Measurements from ENCODE around the gene MPZL2. TPM values are rescaled to one million over a fixed set of nuclear protein-coding genes. Genes with fewer than 3 reads are reported as not detected.

Gene MPZL2
- polyA plus RNA-seq, 1 donor from 2014 or later: not detected

DNA sequence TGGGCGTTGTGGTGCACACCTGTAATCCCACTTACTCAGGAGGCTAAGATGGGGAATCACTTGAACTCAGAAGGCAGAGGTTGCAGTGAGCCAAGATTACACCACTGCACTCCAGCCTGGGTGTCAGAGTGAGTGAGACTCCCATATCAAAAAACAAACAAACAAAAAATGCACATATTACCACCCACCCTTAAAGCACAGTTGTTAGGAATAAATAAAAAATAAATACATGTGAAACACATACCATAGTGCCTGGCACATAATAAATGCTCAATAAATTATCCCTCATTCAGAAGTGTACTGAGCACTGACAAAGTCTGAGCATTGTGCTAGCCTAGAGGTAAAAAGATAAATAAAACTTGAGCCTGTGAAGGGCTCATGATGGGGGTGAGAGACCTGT lies 30.2 kb downstream of the MPZL2 start:
- H3K4me3 ChIP-seq (ENCODE audit: low read length): no peak overlapping the region
- no peaks in the 10 kb centered on the region for H4K20me1 ChIP-seq (ENCODE audit: insufficient read depth)
- H3K27me3 ChIP-seq (ENCODE audit: insufficient read depth, low read depth, low read length): no peaks in the 10 kb centered on the region
- H3K36me3 ChIP-seq (ENCODE audit: insufficient read depth, low read length): no peaks in the 10 kb centered on the region
- no peaks in the 10 kb centered on the region for H3F3A ChIP-seq (ENCODE audit: insufficient read depth, low read length, poor library complexity, severe bottlenecking)
- no peaks in the 10 kb centered on the region for H3K9me2 ChIP-seq (ENCODE audit: insufficient read depth, low read length)
- no peak overlapping the region for H2AFZ ChIP-seq (ENCODE audit: low read depth, low read length)
- no peaks in the 10 kb centered on the region for H3K79me2 ChIP-seq (replicated peaks; ENCODE audit: insufficient read depth, low read length)
- TF ChIP-seq RAD21 (conservative IDR thresholded peaks at IDR 0.05): no peak
- TF ChIP-seq EZH2 (IDR thresholded peaks at IDR 0.05; ENCODE audit: borderline replicate concordance, insufficient read depth, low read length, poor library complexity, severe bottlenecking): no peak
- TF ChIP-seq POLR2AphosphoS5 (IDR thresholded peaks at IDR 0.05): no peak
- no peak for TF ChIP-seq SMC3 (conservative IDR thresholded peaks at IDR 0.05; ENCODE audit: poor library complexity)
- TF ChIP-seq TAF1 (IDR thresholded peaks at IDR 0.05; ENCODE audit: low read depth): no peak
- TF ChIP-seq MXI1 (conservative IDR thresholded peaks at IDR 0.05; ENCODE audit: poor library complexity, severe bottlenecking): no peak
- TF ChIP-seq EP300 (conservative IDR thresholded peaks at IDR 0.05; ENCODE audit: poor library complexity, severe bottlenecking): no peak
- TF ChIP-seq, protein P1, sequence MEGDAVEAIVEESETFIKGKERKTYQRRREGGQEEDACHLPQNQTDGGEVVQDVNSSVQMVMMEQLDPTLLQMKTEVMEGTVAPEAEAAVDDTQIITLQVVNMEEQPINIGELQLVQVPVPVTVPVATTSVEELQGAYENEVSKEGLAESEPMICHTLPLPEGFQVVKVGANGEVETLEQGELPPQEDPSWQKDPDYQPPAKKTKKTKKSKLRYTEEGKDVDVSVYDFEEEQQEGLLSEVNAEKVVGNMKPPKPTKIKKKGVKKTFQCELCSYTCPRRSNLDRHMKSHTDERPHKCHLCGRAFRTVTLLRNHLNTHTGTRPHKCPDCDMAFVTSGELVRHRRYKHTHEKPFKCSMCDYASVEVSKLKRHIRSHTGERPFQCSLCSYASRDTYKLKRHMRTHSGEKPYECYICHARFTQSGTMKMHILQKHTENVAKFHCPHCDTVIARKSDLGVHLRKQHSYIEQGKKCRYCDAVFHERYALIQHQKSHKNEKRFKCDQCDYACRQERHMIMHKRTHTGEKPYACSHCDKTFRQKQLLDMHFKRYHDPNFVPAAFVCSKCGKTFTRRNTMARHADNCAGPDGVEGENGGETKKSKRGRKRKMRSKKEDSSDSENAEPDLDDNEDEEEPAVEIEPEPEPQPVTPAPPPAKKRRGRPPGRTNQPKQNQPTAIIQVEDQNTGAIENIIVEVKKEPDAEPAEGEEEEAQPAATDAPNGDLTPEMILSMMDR (IDR thresholded peaks at IDR 0.05; ENCODE audit: poor library complexity, severe bottlenecking): no peak
- TF ChIP-seq, protein P2, sequence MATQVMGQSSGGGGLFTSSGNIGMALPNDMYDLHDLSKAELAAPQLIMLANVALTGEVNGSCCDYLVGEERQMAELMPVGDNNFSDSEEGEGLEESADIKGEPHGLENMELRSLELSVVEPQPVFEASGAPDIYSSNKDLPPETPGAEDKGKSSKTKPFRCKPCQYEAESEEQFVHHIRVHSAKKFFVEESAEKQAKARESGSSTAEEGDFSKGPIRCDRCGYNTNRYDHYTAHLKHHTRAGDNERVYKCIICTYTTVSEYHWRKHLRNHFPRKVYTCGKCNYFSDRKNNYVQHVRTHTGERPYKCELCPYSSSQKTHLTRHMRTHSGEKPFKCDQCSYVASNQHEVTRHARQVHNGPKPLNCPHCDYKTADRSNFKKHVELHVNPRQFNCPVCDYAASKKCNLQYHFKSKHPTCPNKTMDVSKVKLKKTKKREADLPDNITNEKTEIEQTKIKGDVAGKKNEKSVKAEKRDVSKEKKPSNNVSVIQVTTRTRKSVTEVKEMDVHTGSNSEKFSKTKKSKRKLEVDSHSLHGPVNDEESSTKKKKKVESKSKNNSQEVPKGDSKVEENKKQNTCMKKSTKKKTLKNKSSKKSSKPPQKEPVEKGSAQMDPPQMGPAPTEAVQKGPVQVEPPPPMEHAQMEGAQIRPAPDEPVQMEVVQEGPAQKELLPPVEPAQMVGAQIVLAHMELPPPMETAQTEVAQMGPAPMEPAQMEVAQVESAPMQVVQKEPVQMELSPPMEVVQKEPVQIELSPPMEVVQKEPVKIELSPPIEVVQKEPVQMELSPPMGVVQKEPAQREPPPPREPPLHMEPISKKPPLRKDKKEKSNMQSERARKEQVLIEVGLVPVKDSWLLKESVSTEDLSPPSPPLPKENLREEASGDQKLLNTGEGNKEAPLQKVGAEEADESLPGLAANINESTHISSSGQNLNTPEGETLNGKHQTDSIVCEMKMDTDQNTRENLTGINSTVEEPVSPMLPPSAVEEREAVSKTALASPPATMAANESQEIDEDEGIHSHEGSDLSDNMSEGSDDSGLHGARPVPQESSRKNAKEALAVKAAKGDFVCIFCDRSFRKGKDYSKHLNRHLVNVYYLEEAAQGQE (IDR thresholded peaks at IDR 0.05; ENCODE audit: borderline replicate concordance): no peak
- no peak overlapping the region for H3K9ac ChIP-seq (ENCODE audit: low read length)
- H3K9me3 ChIP-seq (ENCODE audit: low read length): no peaks in the 10 kb centered on the region
- no peak overlapping the region for H3K27ac ChIP-seq (ENCODE audit: low read length)
- no peak overlapping the region for H3K4me2 ChIP-seq (ENCODE audit: low read length)

DNA sequence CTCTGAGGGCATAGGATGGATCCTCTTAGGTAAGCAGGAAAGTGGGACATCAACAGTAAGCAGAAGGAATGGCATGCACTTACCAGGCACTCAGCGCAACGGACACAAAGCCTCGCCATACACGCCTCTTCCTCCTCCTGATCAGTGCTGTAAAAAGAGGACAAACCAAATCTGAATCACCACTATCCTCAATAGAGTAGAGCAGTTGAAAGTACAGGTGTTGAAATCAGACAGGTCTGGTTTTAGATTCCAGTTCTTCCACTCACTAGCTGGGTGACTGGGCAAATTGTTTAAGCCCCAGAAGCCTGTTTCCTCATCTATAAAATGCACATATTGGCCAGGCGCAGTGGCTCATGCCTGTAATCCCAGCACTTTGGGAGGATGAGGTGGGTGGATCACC lies 30.7 kb downstream of the MPZL2 start:
- Histone ChIP-seq H3K36me3 (ENCODE audit: insufficient read depth, low read length) (no peaks in the 10 kb centered on the region), H3K9ac (ENCODE audit: low read length) (no peak overlapping the region), H3K4me3 (ENCODE audit: low read length) (no peak overlapping the region), H4K20me1 (ENCODE audit: insufficient read depth) (no peaks in the 10 kb centered on the region), H3K4me2 (ENCODE audit: low read length) (no peak overlapping the region), H3F3A (ENCODE audit: insufficient read depth, low read length, poor library complexity, severe bottlenecking) (no peaks in the 10 kb centered on the region), H3K27me3 (ENCODE audit: insufficient read depth, low read depth, low read length) (no peaks in the 10 kb centered on the region), H3K79me2 (replicated peaks; ENCODE audit: insufficient read depth, low read length) (no peaks in the 10 kb centered on the region), H2AFZ (ENCODE audit: low read depth, low read length) (no peak overlapping the region), H3K9me3 (ENCODE audit: low read length) (no peaks in the 10 kb centered on the region), H3K9me2 (ENCODE audit: insufficient read depth, low read length) (no peaks in the 10 kb centered on the region), H3K27ac (ENCODE audit: low read length) (no peak overlapping the region)
- TF ChIP-seq MXI1 (conservative IDR thresholded peaks at IDR 0.05; ENCODE audit: poor library complexity, severe bottlenecking): no peak
- no peak for TF ChIP-seq TAF1 (IDR thresholded peaks at IDR 0.05; ENCODE audit: low read depth)
- TF ChIP-seq EZH2 (IDR thresholded peaks at IDR 0.05; ENCODE audit: borderline replicate concordance, insufficient read depth, low read length, poor library complexity, severe bottlenecking): no peak
- no peak for TF ChIP-seq RAD21 (conservative IDR thresholded peaks at IDR 0.05)
- no peak for TF ChIP-seq POLR2AphosphoS5 (IDR thresholded peaks at IDR 0.05)
- TF ChIP-seq, protein P2 (IDR thresholded peaks at IDR 0.05; ENCODE audit: borderline replicate concordance): no peak
- TF ChIP-seq SMC3 (conservative IDR thresholded peaks at IDR 0.05; ENCODE audit: poor library complexity): no peak
- TF ChIP-seq, protein P1 (IDR thresholded peaks at IDR 0.05; ENCODE audit: poor library complexity, severe bottlenecking): no peak
- no peak for TF ChIP-seq EP300 (conservative IDR thresholded peaks at IDR 0.05; ENCODE audit: poor library complexity, severe bottlenecking)
